Caco-2 (cell line): Measurements from ENCODE around the gene DFFB. TPM values are rescaled to one million over a fixed set of nuclear protein-coding genes. Genes with fewer than 3 reads are reported as not detected.
"Not testable (repeated sequence)": the region's sequence is repeated elsewhere in the genome, so short reads cannot be mapped to it uniquely, and the experiment has no call there.

Experiments
- BruUV-seq: library from RNA; stranded (reverse); fragments of 400-500 nt; replicated peaks from 2 replicates; lab custom pipeline; 2021; lab: Mats Ljungman, UMichigan
- CTCF ChIA-PET: fragments of 300-600 bp; sonication (Branson Sonifier 250); formaldehyde crosslinking; loops from one replicate; lab custom pipeline; 2022; ENCODE audit warnings: antibody characterized with exemption; lab: Charles Lee
- POLR2A ChIA-PET: fragments of 300-600 bp; sonication (Branson Sonifier 250); formaldehyde crosslinking; loops from one replicate; lab custom pipeline; 2022; ENCODE audit warnings: antibody characterized with exemption; lab: Charles Lee
- DNase-seq, 2 experiments: peaks; one replicate each; pipeline versions ENCODE4 v3.0.0 to v3.0.0-alpha.2; 2020 to 2022
- H3K27me3 ChIP-seq: replicated peaks from 2 replicates; pipeline ENCODE4 v1.6.0; 2011; ENCODE audit warnings: low read length; ENCODE audit not compliant: control insufficient read depth, insufficient read depth
- H3K36me3 ChIP-seq: 2 replicates; pipeline ENCODE4 v1.5.1; 2011; ENCODE audit warnings: low read length; ENCODE audit not compliant: control insufficient read depth, insufficient read depth
- H3K4me1 ChIP-seq: fragments of 250-450 bp; sonication (Bioruptor Pico); 2 replicates; pipeline ENCODE4 v1.5.1; 2020; ENCODE audit warnings: mild to moderate bottlenecking
- H3K4me3 ChIP-seq: 2 replicates; pipeline ENCODE4 v1.5.1; 2011; ENCODE audit warnings: low read depth, mild to moderate bottlenecking, control low read depth, low read length
- H3K9me3 ChIP-seq: fragments of 250-450 bp; sonication (Bioruptor Pico); 2 replicates; pipeline ENCODE4 v1.5.1; 2020; ENCODE audit warnings: mild to moderate bottlenecking, moderate library complexity
- H3K27ac Mint-ChIP-seq: one replicate; pipeline ENCODE4 v1.8.0; 2022; ENCODE audit warnings: mixed read lengths; ENCODE audit not compliant: unreplicated experiment
- H3K27me3 Mint-ChIP-seq: one replicate; pipeline ENCODE4 v1.8.0; 2022; ENCODE audit warnings: mixed read lengths; ENCODE audit not compliant: insufficient read depth, unreplicated experiment
- H3K36me3 Mint-ChIP-seq: one replicate; pipeline ENCODE4 v1.8.0; 2022; ENCODE audit warnings: mild to moderate bottlenecking, mixed read lengths; ENCODE audit not compliant: insufficient read depth, unreplicated experiment
- H3K4me1 Mint-ChIP-seq: one replicate; pipeline ENCODE4 v1.8.0; 2022; ENCODE audit warnings: low read depth, mixed read lengths; ENCODE audit not compliant: unreplicated experiment
- H3K4me3 Mint-ChIP-seq: one replicate; pipeline ENCODE4 v1.8.0; 2022; ENCODE audit warnings: mild to moderate bottlenecking, moderate library complexity, mixed read lengths; ENCODE audit not compliant: unreplicated experiment
- H3K9me3 Mint-ChIP-seq: one replicate; pipeline ENCODE4 v1.8.0; 2022; ENCODE audit warnings: mixed read lengths; ENCODE audit not compliant: unreplicated experiment
- CTCF ChIP-seq, 2 experiments: fragments of 200-600 bp in 1 of 2; IDR thresholded peaks; 1 replicate in 1 of 2; 2 replicates in 1 of 2; pipeline versions ENCODE4 v1.5.1 to v1.8.0; 2011 to 2022; ENCODE audit warnings: antibody characterized with exemption in 1 of 2, control low read depth in 1 of 2, inconsistent platforms in 1 of 2, low read depth in 1 of 2, low read length in 1 of 2, mild to moderate bottlenecking in 1 of 2, moderate library complexity in 1 of 2; ENCODE audit not compliant: insufficient read depth in 1 of 2, severe bottlenecking in 1 of 2, unreplicated experiment in 1 of 2
- intact Hi-C: fragments of 100-400 bp; cut with micrococcal nuclease; formaldehyde crosslinking; loops from one replicate; pipeline ENCODE4 v1.10.0; 2022; ENCODE audit not compliant: unreplicated experiment
- total RNA-seq: library from RNA; stranded (reverse); gene quantifications from 2 replicates; pipeline ENCODE4 v1.2.3, GENCODE V29; 2022

DFFB gene
- total RNA-seq, 1 experiment from 2014 or later = 7.7 TPM

GRCh38 chr1:3915551-3916121 is 58.4 kb downstream of the DFFB start:
- no peak overlapping the region for H3K27ac Mint-ChIP-seq
- TF ChIP-seq CTCF (IDR thresholded peaks at IDR 0.05; ENCODE audit: insufficient read depth in 1 of 2, low read depth in 1 of 2, low read length in 1 of 2, severe bottlenecking in 1 of 2, unreplicated experiment in 1 of 2) = no peak
- Histone ChIP-seq H3K36me3 (no peaks in the 10 kb centered on the region), H3K4me3 (no peak overlapping the region), H3K27me3 (no peaks in the 10 kb centered on the region), H3K9me3 (no peaks in the 10 kb centered on the region), H3K4me1 (no peaks in the 10 kb centered on the region)
- no peaks in the 10 kb centered on the region for H3K27me3 Mint-ChIP-seq
- no TSS peak for BruUV-seq
- no peaks in the 10 kb centered on the region for H3K4me1 Mint-ChIP-seq
- no peak overlapping the region for H3K4me3 Mint-ChIP-seq
- ChIA-PET POLR2A (no interaction called here), CTCF (no interaction called here)
- DNase-seq = peak in 1 of 2 experiments; percentile 3
- no peaks in the 10 kb centered on the region for H3K36me3 Mint-ChIP-seq
- H3K9me3 Mint-ChIP-seq = no peaks in the 10 kb centered on the region
- intact Hi-C loops = no loop called here

GRCh38 chr1:3917761-3918160 is 60.5 kb downstream of the DFFB start:
- no peaks in the 10 kb centered on the region for H3K27me3 Mint-ChIP-seq
- Histone ChIP-seq H3K4me1 (no peaks in the 10 kb centered on the region), H3K27me3 (no peaks in the 10 kb centered on the region), H3K9me3 (no peaks in the 10 kb centered on the region), H3K36me3 (no peaks in the 10 kb centered on the region), H3K4me3 (no peak overlapping the region)
- no peaks in the 10 kb centered on the region for H3K4me1 Mint-ChIP-seq
- no peaks in the 10 kb centered on the region for H3K9me3 Mint-ChIP-seq
- ChIA-PET POLR2A (no interaction called here), CTCF (no interaction called here)
- TF ChIP-seq CTCF (IDR thresholded peaks at IDR 0.05; ENCODE audit: insufficient read depth in 1 of 2, low read depth in 1 of 2, low read length in 1 of 2, severe bottlenecking in 1 of 2, unreplicated experiment in 1 of 2) = no peak
- H3K4me3 Mint-ChIP-seq = no peak overlapping the region
- H3K27ac Mint-ChIP-seq = no peak overlapping the region
- BruUV-seq = no TSS peak
- no peaks in the 10 kb centered on the region for H3K36me3 Mint-ChIP-seq
- peak in 1 of 2 experiments; percentile 12 for DNase-seq
- intact Hi-C loops = no loop called here

- CTCF ChIA-PET, H3K27ac Mint-ChIP-seq, H3K4me3 Mint-ChIP-seq, H3K27me3 Mint-ChIP-seq, intact Hi-C loops, H3K4me1 ChIP-seq, BruUV-seq, POLR2A ChIA-PET, H3K9me3 ChIP-seq, H3K36me3 ChIP-seq, H3K9me3 Mint-ChIP-seq, H3K4me3 ChIP-seq, H3K36me3 Mint-ChIP-seq, DNase-seq, H3K4me1 Mint-ChIP-seq, H3K27me3 ChIP-seq: not testable (repeated sequence)
Measured at GRCh38 chr1:3918359-3918758, 61.1 kb downstream of the DFFB start.
